ENCODE data around the gene ALOX12. TPM values are rescaled to one million over a fixed set of nuclear protein-coding genes. Genes with fewer than 3 reads are reported as not detected.

Gene ALOX12
- total RNA-seq, 1 donor from 2014 or later, result 0.21 TPM

DNA sequence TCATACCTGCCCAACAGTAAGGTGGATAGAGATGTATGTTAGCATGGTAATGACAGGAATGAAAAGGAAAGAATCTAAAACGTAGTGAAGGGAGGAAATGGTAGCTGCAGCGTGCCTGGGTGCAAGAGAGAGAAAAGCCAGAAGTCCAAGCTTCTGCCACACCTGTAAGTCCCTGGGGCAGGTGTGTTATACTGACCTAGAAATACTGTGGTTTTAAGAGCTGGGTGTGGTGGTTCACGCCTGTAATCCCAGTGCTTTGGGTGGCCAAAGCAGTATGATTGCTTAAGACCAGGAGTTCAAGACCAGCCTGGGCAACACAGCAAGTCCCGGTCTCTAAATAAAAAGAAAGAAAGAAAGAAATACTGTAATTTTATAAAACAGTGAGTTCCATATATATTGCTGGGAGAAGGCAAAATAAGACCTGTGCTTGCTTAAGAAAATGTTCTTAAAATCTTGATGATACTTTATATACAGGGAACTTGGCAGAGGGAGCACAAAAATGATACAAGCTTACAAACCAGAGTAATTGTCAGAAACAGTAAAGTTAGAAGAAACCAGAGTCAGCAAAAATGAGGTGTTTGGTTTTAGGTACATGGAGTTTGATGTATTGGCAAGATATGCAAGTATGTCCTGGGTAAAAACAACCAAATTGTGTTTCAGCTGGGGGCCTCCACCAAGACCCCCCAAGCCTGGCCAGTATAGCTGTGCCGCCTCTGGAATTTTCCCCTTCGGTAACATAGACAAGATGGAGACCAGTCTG lies 6.6 kb downstream of the ALOX12 start:
- H4K20me1 ChIP-seq (ENCODE audit: low read depth), result peaks cover 5% of the 10 kb centered on the region
- no peaks in the 10 kb centered on the region for H3K4me1 ChIP-seq

DNA sequence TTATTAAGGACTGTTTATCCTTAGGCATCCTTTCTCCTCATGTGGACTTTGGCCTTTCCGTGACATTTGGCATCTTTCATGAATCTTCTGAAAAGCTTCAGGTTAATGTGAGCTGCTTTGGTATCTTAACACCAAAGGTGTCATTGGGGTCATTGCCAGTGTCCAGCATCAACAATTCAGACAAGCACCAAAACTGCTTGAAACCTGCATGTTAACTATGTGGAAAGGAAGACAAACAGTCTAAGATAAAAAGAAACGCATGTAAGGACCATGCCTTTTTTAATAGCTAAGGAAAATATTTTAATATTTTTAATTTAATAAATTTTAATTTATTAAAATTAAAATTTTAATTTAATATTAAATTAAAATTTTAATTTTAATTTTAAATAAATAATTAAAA lies 7.9 kb downstream of the ALOX12 start:
- H3K4me3 ChIP-seq, result no peak overlapping the region
- H3K9me3 ChIP-seq (ENCODE audit: low read depth), result no peaks in the 10 kb centered on the region
- H3K27ac Mint-ChIP-seq, result no peak overlapping the region
- no peaks in the 10 kb centered on the region for H3K9me3 Mint-ChIP-seq
- no peak overlapping the region for H3K4me3 Mint-ChIP-seq
- no peak overlapping the region for H3K4me2 ChIP-seq
- H3K9ac ChIP-seq, result no peak overlapping the region
- H3K4me1 ChIP-seq, result no peaks in the 10 kb centered on the region
- TF ChIP-seq EZH2 (IDR thresholded peaks at IDR 0.05) (no peak), EZH2phosphoT487 (IDR thresholded peaks at IDR 0.05) (no peak)
- TF ChIP-seq, protein P1, sequence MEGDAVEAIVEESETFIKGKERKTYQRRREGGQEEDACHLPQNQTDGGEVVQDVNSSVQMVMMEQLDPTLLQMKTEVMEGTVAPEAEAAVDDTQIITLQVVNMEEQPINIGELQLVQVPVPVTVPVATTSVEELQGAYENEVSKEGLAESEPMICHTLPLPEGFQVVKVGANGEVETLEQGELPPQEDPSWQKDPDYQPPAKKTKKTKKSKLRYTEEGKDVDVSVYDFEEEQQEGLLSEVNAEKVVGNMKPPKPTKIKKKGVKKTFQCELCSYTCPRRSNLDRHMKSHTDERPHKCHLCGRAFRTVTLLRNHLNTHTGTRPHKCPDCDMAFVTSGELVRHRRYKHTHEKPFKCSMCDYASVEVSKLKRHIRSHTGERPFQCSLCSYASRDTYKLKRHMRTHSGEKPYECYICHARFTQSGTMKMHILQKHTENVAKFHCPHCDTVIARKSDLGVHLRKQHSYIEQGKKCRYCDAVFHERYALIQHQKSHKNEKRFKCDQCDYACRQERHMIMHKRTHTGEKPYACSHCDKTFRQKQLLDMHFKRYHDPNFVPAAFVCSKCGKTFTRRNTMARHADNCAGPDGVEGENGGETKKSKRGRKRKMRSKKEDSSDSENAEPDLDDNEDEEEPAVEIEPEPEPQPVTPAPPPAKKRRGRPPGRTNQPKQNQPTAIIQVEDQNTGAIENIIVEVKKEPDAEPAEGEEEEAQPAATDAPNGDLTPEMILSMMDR (IDR thresholded peaks at IDR 0.05), result no peak
- peaks cover 8% of the 10 kb centered on the region for H3K36me3 Mint-ChIP-seq
- no peaks in the 10 kb centered on the region for H3K79me2 ChIP-seq (ENCODE audit: low read depth)
- no peak overlapping the region for H3K27ac ChIP-seq
- H2AFZ ChIP-seq (replicated peaks), result no peak overlapping the region
- peaks cover 5% of the 10 kb centered on the region for H4K20me1 ChIP-seq (ENCODE audit: low read depth)
- H3K27me3 ChIP-seq, result no peaks in the 10 kb centered on the region
- no peak for DNase-seq (ENCODE audit: low spot score)
- peaks cover 19% of the 10 kb centered on the region for H3F3A ChIP-seq (ENCODE audit: low read depth)
- H3K27me3 Mint-ChIP-seq (ENCODE audit: insufficient read depth, low read depth), result peaks cover 4% of the 10 kb centered on the region
- H3K4me1 Mint-ChIP-seq, result peaks cover 2% of the 10 kb centered on the region
- no peaks in the 10 kb centered on the region for H3K36me3 ChIP-seq

More for the DNA sequence above, 6.6 kb downstream of the ALOX12 start:
- Mint-ChIP-seq H3K27ac (no peak overlapping the region), H3K27me3 (ENCODE audit: insufficient read depth, low read depth) (peaks cover 7% of the 10 kb centered on the region), H3K4me1 (peaks cover 2% of the 10 kb centered on the region), H3K4me3 (no peak overlapping the region), H3K9me3 (no peaks in the 10 kb centered on the region), H3K36me3 (peaks cover 9% of the 10 kb centered on the region)
- no peak overlapping the region for H3K4me3 ChIP-seq
- TF ChIP-seq EZH2 (IDR thresholded peaks at IDR 0.05) (no peak), EZH2phosphoT487 (IDR thresholded peaks at IDR 0.05) (no peak)
- TF ChIP-seq, protein P1 (IDR thresholded peaks at IDR 0.05), result no peak
- no peak overlapping the region for H3K27ac ChIP-seq
- H3F3A ChIP-seq (ENCODE audit: low read depth), result peaks cover 19% of the 10 kb centered on the region
- DNase-seq (ENCODE audit: low spot score), result no peak
- H3K79me2 ChIP-seq (ENCODE audit: low read depth), result no peaks in the 10 kb centered on the region
- no peaks in the 10 kb centered on the region for H3K27me3 ChIP-seq
- no peaks in the 10 kb centered on the region for H3K36me3 ChIP-seq
- H2AFZ ChIP-seq (replicated peaks), result no peak overlapping the region
- H3K9me3 ChIP-seq (ENCODE audit: low read depth), result no peaks in the 10 kb centered on the region
- H3K9ac ChIP-seq, result no peak overlapping the region
- no peak overlapping the region for H3K4me2 ChIP-seq

DNA sequence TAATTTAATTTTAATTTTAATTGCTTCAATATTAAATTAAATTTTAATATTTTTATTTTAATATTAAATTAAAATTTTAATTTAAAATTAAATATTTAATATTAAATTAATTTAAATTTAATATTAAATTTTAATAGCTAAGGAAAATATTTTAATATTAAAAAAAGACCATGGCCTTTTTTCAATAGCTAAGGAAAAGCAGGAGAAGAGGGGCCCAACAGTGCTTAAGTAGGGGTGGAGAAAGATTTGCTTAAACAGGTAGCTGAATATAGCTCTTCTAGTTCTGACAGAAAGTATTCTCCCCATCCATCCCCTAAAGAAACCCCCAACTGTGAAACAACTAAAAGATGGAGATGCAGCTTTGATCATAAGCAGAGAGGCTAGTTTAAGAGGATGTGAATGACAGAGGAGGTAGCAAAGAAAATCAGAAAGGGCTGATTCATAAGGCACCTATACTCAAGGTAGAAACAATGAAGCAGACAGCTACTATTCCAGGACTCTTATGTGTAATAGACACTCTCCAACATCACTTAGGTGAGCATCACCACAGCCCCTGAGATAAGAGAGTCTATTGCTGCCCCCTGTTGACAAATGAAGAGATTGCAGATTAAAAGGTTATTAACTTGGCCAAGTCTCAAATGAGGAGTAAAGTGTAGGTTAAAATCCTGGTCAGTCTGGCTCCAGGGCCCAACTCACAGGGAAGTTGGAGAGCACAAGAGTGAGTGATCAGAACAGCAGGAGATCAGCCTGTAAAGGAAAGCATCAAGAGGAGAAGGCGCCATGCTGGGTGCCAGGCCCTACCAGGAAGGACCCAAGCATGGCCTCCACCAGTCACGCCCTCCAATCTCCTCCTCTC lies 8.8 kb downstream of the ALOX12 start:
- H3K27ac Mint-ChIP-seq, result no peak overlapping the region
- H3K9me3 ChIP-seq (ENCODE audit: low read depth), result no peaks in the 10 kb centered on the region
- no peak for TF ChIP-seq EZH2phosphoT487 (IDR thresholded peaks at IDR 0.05)
- TF ChIP-seq, protein P1 (IDR thresholded peaks at IDR 0.05), result peak; percentile 79
- peaks cover 19% of the 10 kb centered on the region for H3F3A ChIP-seq (ENCODE audit: low read depth)
- no peaks in the 10 kb centered on the region for H3K36me3 ChIP-seq
- no peak overlapping the region for H3K4me3 Mint-ChIP-seq
- no peaks in the 10 kb centered on the region for H3K4me1 ChIP-seq
- no peaks in the 10 kb centered on the region for H3K79me2 ChIP-seq (ENCODE audit: low read depth)
- no peak overlapping the region for H3K4me3 ChIP-seq
- H4K20me1 ChIP-seq (ENCODE audit: low read depth), result peaks cover 5% of the 10 kb centered on the region
- no peak overlapping the region for H3K9ac ChIP-seq
- H3K27ac ChIP-seq, result no peak overlapping the region
- H3K36me3 Mint-ChIP-seq, result peaks cover 8% of the 10 kb centered on the region
- H3K9me3 Mint-ChIP-seq, result no peaks in the 10 kb centered on the region
- no peak overlapping the region for H3K4me2 ChIP-seq
- H3K27me3 ChIP-seq, result no peaks in the 10 kb centered on the region
- peaks cover 4% of the 10 kb centered on the region for H3K27me3 Mint-ChIP-seq (ENCODE audit: insufficient read depth, low read depth)
- H3K4me1 Mint-ChIP-seq, result peaks cover 2% of the 10 kb centered on the region
- no peak overlapping the region for H2AFZ ChIP-seq (replicated peaks)
- peak; percentile 78 for DNase-seq (ENCODE audit: low spot score)
